IPS-NIHi11 (cell line): ENCODE measurements around the gene WWTR1.

ENCODE experiments used
- DNase-seq: peaks from one replicate; pipeline ENCODE4 v3.0.0; 2012; ENCODE audit warnings: mixed read lengths, low spot score

The WWTR1 gene

GRCh38 chr3:149621218-149622005 lies 36.4 kb downstream of the WWTR1 start:
- DNase-seq = no peak

GRCh38 chr3:149620291-149621020 lies 37.4 kb downstream of the WWTR1 start:
- DNase-seq = no peak

GRCh38 chr3:149619136-149619535 lies 38.7 kb downstream of the WWTR1 start:
- DNase-seq = no peak

GRCh38 chr3:149618151-149619123 lies 39.4 kb downstream of the WWTR1 start:
- DNase-seq = no peak

- DNase-seq = no peak
Observed at GRCh38 chr3:149615731-149616221, 42.0 kb downstream of the WWTR1 start.

- no peak for DNase-seq
Observed at GRCh38 chr3:149613988-149614387, 43.8 kb downstream of the WWTR1 start.

GRCh38 chr3:149612456-149612855 lies 45.4 kb downstream of the WWTR1 start:
- no peak for DNase-seq

- DNase-seq = no peak
Observed at GRCh38 chr3:149611149-149611548, 46.7 kb downstream of the WWTR1 start.

- no peak for DNase-seq
Observed at GRCh38 chr3:149610351-149611105, 47.3 kb downstream of the WWTR1 start.

GRCh38 chr3:149609595-149609994 lies 48.2 kb downstream of the WWTR1 start:
- no peak for DNase-seq

- no peak for DNase-seq
Observed at GRCh38 chr3:149608987-149609386, 48.8 kb downstream of the WWTR1 start.

GRCh38 chr3:149605902-149606301 lies 51.9 kb downstream of the WWTR1 start:
- no peak for DNase-seq

GRCh38 chr3:149604125-149604875 lies 53.5 kb downstream of the WWTR1 start:
- peak; percentile 51 for DNase-seq

- DNase-seq = no peak
Observed at GRCh38 chr3:149603126-149604074, 54.4 kb downstream of the WWTR1 start.

GRCh38 chr3:149600634-149601033 lies 57.2 kb downstream of the WWTR1 start:
- DNase-seq = no peak

- no peak for DNase-seq
Observed at GRCh38 chr3:149599236-149599635, 58.6 kb downstream of the WWTR1 start.

- DNase-seq = no peak
Observed at GRCh38 chr3:149596134-149596770, 61.6 kb downstream of the WWTR1 start.

- no peak for DNase-seq
Observed at GRCh38 chr3:149593418-149594160, 64.2 kb downstream of the WWTR1 start.
